Pulmonary artery endothelial cell (primary cell): ENCODE data around the gene ARSJ. TPM values are rescaled to one million over a fixed set of nuclear protein-coding genes. Genes with fewer than 3 reads are reported as not detected.
"Not testable (repeated sequence)": the region's sequence is repeated elsewhere in the genome, so short reads cannot be mapped to it uniquely, and the experiment has no call there.

ENCODE experiments used
- DNase-seq: peaks from one replicate; pipeline ENCODE4 v3.0.0-alpha.2; 2011; ENCODE audit warnings: low read depth, low spot score
- total RNA-seq: library from RNA; depleted of rRNA; stranded (reverse); fragments of >200 nt; gene quantifications from 2 replicates; pipeline ENCODE4 v1.2.3, GENCODE V29; 2014

ARSJ gene
- total RNA-seq: 77.4 and 93.5 TPM in 2 replicates

GRCh38 chr4:113979148-113979904, at the start of gene ARSJ:
ARSJ (minus strand) TSS chr4:113979647; CDS start chr4:113978834, 813 bp downstream.
- DNase-seq: peak; percentile 50

GRCh38 chr4:114028071-114028470, 48.6 kb upstream of the ARSJ start:
- DNase-seq: peak; percentile 37

GRCh38 chr4:114027596-114027995, 48.1 kb upstream of the ARSJ start:
- no peak for DNase-seq

GRCh38 chr4:114026447-114026846, 47.0 kb upstream of the ARSJ start:
- no peak for DNase-seq

GRCh38 chr4:114025176-114025777, 45.8 kb upstream of the ARSJ start:
- no peak for DNase-seq

- DNase-seq: no peak
Observed at GRCh38 chr4:114021451-114021850, 42.0 kb upstream of the ARSJ start.

GRCh38 chr4:114019969-114020358, 40.5 kb upstream of the ARSJ start:
- DNase-seq: no peak

- DNase-seq: no peak
Observed at GRCh38 chr4:114019276-114019968, 40.0 kb upstream of the ARSJ start.

- no peak for DNase-seq
Observed at GRCh38 chr4:114017120-114017917, 37.9 kb upstream of the ARSJ start.

- DNase-seq: peak; percentile 99
Observed at GRCh38 chr4:114015444-114015899, 36.0 kb upstream of the ARSJ start.

GRCh38 chr4:114013201-114013600, 33.8 kb upstream of the ARSJ start:
- DNase-seq: not testable (repeated sequence)

GRCh38 chr4:114012749-114013148, 33.3 kb upstream of the ARSJ start:
- DNase-seq: no peak

GRCh38 chr4:114005569-114006442, 26.4 kb upstream of the ARSJ start:
- peak; percentile 48 for DNase-seq

GRCh38 chr4:114004483-114005226, 25.2 kb upstream of the ARSJ start:
- not testable (repeated sequence) for DNase-seq

GRCh38 chr4:113998531-113998930, 19.1 kb upstream of the ARSJ start:
- no peak for DNase-seq

GRCh38 chr4:113998079-113998478, 18.6 kb upstream of the ARSJ start:
- no peak for DNase-seq

- DNase-seq: no peak
Observed at GRCh38 chr4:113997206-113997605, 17.8 kb upstream of the ARSJ start.

- DNase-seq: no peak
Observed at GRCh38 chr4:113996599-113997177, 17.2 kb upstream of the ARSJ start.

GRCh38 chr4:113993887-113994286, 14.4 kb upstream of the ARSJ start:
- no peak for DNase-seq
